ENCODE measurements around the gene MSRB3. TPM values are rescaled to one million over a fixed set of nuclear protein-coding genes. Genes with fewer than 3 reads are reported as not detected.

Gene MSRB3
- total RNA-seq, 1 donor from 2014 or later, result 77.3 TPM

- Mint-ChIP-seq H3K36me3 (ENCODE audit: unreplicated experiment) (peaks cover 33% of the 10 kb centered on the region), H3K27ac (ENCODE audit: unreplicated experiment) (no peak overlapping the region), H3K9me3 (ENCODE audit: unreplicated experiment) (no peaks in the 10 kb centered on the region), H3K27me3 (ENCODE audit: unreplicated experiment) (no peaks in the 10 kb centered on the region), H3K4me3 (ENCODE audit: unreplicated experiment) (no peak overlapping the region), H3K4me1 (ENCODE audit: unreplicated experiment) (peaks cover 23% of the 10 kb centered on the region)
- TF ChIP-seq CTCF (IDR thresholded peaks at IDR 0.05), result no peak
- DNase-seq (ENCODE audit: extremely low spot score, unreplicated experiment), result no peak
Observed at GRCh38 chr12:65463082-65463481, 184.6 kb downstream of the MSRB3 start.

- Mint-ChIP-seq H3K36me3 (ENCODE audit: unreplicated experiment) (peaks cover 33% of the 10 kb centered on the region), H3K27ac (ENCODE audit: unreplicated experiment) (no peak overlapping the region), H3K4me3 (ENCODE audit: unreplicated experiment) (no peak overlapping the region), H3K27me3 (ENCODE audit: unreplicated experiment) (no peaks in the 10 kb centered on the region), H3K9me3 (ENCODE audit: unreplicated experiment) (no peaks in the 10 kb centered on the region), H3K4me1 (ENCODE audit: unreplicated experiment) (peaks cover 23% of the 10 kb centered on the region)
- TF ChIP-seq CTCF (IDR thresholded peaks at IDR 0.05), result no peak
- no peak for DNase-seq (ENCODE audit: extremely low spot score, unreplicated experiment)
Observed at GRCh38 chr12:65463611-65464010, 185.1 kb downstream of the MSRB3 start.

GRCh38 chr12:65464930-65465329 lies 186.4 kb downstream of the MSRB3 start:
- no peaks in the 10 kb centered on the region for H3K9me3 Mint-ChIP-seq (ENCODE audit: unreplicated experiment)
- H3K4me1 Mint-ChIP-seq (ENCODE audit: unreplicated experiment), result peaks cover 21% of the 10 kb centered on the region
- TF ChIP-seq CTCF (IDR thresholded peaks at IDR 0.05), result no peak
- H3K4me3 Mint-ChIP-seq (ENCODE audit: unreplicated experiment), result no peak overlapping the region
- no peaks in the 10 kb centered on the region for H3K27me3 Mint-ChIP-seq (ENCODE audit: unreplicated experiment)
- no peak overlapping the region for H3K27ac Mint-ChIP-seq (ENCODE audit: unreplicated experiment)
- H3K36me3 Mint-ChIP-seq (ENCODE audit: unreplicated experiment), result peaks cover 31% of the 10 kb centered on the region
- DNase-seq (ENCODE audit: extremely low spot score, unreplicated experiment), result no peak

GRCh38 chr12:65465766-65466547 lies 187.5 kb downstream of the MSRB3 start:
- H3K4me1 Mint-ChIP-seq (ENCODE audit: unreplicated experiment), result peaks cover 21% of the 10 kb centered on the region
- TF ChIP-seq CTCF (IDR thresholded peaks at IDR 0.05), result no peak
- no peak overlapping the region for H3K4me3 Mint-ChIP-seq (ENCODE audit: unreplicated experiment)
- H3K36me3 Mint-ChIP-seq (ENCODE audit: unreplicated experiment), result peaks cover 30% of the 10 kb centered on the region
- no peaks in the 10 kb centered on the region for H3K27me3 Mint-ChIP-seq (ENCODE audit: unreplicated experiment)
- H3K9me3 Mint-ChIP-seq (ENCODE audit: unreplicated experiment), result no peaks in the 10 kb centered on the region
- H3K27ac Mint-ChIP-seq (ENCODE audit: unreplicated experiment), result no peak overlapping the region
- no peak for DNase-seq (ENCODE audit: extremely low spot score, unreplicated experiment)

- no peaks in the 10 kb centered on the region for H3K9me3 Mint-ChIP-seq (ENCODE audit: unreplicated experiment)
- H3K27ac Mint-ChIP-seq (ENCODE audit: unreplicated experiment), result no peak overlapping the region
- no peak for TF ChIP-seq CTCF (IDR thresholded peaks at IDR 0.05)
- no peak for DNase-seq (ENCODE audit: extremely low spot score, unreplicated experiment)
- H3K27me3 Mint-ChIP-seq (ENCODE audit: unreplicated experiment), result no peaks in the 10 kb centered on the region
- H3K36me3 Mint-ChIP-seq (ENCODE audit: unreplicated experiment), result peaks cover 26% of the 10 kb centered on the region
- no peak overlapping the region for H3K4me3 Mint-ChIP-seq (ENCODE audit: unreplicated experiment)
- peaks cover 21% of the 10 kb centered on the region for H3K4me1 Mint-ChIP-seq (ENCODE audit: unreplicated experiment)
Observed at GRCh38 chr12:65466911-65467310, 188.4 kb downstream of the MSRB3 start.
